ENCODE results near the gene CUL9.

DNA sequence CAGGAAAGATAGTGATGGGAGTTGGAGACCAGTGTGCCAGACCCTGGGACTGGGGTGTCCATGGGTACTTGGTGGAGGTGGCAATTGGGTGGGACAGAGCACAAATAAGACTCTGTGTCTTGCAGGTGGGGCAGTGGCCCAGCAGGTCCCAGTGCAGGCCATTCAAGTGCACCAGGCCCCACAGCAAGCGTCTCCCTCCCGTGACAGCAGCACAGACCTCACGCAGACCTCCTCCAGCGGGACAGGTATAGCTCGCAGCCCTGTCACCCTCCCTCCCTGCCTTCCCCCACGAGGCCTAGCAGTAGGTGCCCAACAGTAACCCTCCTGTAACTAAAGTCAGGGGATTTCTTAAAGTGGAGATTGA is 5.6 kb upstream of the CUL9 start:
- TF ChIP-seq ZNF70 (CRISPR knock-in tag; IDR thresholded peaks at IDR 0.05) (no peak), ZFP3 (CRISPR knock-in tag; IDR thresholded peaks at IDR 0.05) (no peak), ESRRG (CRISPR knock-in tag; IDR thresholded peaks at IDR 0.05) (no peak), SNAI2 (CRISPR knock-in tag; IDR thresholded peaks at IDR 0.05) (no peak), ISL1 (CRISPR knock-in tag; IDR thresholded peaks at IDR 0.05) (no peak), TCF4 (CRISPR knock-in tag; IDR thresholded peaks at IDR 0.05; ENCODE audit: borderline replicate concordance) (no peak), CSDC2 (CRISPR knock-in tag; IDR thresholded peaks at IDR 0.05) (no peak), RARB (CRISPR knock-in tag; IDR thresholded peaks at IDR 0.05) (no peak)
- TF ChIP-seq, protein P1, sequence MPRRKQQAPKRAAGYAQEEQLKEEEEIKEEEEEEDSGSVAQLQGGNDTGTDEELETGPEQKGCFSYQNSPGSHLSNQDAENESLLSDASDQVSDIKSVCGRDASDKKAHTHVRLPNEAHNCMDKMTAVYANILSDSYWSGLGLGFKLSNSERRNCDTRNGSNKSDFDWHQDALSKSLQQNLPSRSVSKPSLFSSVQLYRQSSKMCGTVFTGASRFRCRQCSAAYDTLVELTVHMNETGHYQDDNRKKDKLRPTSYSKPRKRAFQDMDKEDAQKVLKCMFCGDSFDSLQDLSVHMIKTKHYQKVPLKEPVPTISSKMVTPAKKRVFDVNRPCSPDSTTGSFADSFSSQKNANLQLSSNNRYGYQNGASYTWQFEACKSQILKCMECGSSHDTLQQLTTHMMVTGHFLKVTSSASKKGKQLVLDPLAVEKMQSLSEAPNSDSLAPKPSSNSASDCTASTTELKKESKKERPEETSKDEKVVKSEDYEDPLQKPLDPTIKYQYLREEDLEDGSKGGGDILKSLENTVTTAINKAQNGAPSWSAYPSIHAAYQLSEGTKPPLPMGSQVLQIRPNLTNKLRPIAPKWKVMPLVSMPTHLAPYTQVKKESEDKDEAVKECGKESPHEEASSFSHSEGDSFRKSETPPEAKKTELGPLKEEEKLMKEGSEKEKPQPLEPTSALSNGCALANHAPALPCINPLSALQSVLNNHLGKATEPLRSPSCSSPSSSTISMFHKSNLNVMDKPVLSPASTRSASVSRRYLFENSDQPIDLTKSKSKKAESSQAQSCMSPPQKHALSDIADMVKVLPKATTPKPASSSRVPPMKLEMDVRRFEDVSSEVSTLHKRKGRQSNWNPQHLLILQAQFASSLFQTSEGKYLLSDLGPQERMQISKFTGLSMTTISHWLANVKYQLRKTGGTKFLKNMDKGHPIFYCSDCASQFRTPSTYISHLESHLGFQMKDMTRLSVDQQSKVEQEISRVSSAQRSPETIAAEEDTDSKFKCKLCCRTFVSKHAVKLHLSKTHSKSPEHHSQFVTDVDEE (CRISPR knock-in tag; IDR thresholded peaks at IDR 0.05): no peak
- TF ChIP-seq, protein P2, sequence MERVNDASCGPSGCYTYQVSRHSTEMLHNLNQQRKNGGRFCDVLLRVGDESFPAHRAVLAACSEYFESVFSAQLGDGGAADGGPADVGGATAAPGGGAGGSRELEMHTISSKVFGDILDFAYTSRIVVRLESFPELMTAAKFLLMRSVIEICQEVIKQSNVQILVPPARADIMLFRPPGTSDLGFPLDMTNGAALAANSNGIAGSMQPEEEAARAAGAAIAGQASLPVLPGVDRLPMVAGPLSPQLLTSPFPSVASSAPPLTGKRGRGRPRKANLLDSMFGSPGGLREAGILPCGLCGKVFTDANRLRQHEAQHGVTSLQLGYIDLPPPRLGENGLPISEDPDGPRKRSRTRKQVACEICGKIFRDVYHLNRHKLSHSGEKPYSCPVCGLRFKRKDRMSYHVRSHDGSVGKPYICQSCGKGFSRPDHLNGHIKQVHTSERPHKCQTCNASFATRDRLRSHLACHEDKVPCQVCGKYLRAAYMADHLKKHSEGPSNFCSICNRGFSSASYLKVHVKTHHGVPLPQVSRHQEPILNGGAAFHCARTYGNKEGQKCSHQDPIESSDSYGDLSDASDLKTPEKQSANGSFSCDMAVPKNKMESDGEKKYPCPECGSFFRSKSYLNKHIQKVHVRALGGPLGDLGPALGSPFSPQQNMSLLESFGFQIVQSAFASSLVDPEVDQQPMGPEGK (CRISPR knock-in tag; IDR thresholded peaks at IDR 0.05; ENCODE audit: borderline replicate concordance): no peak
